ENCODE results near the gene JAG1. TPM values are rescaled to one million over a fixed set of nuclear protein-coding genes. Genes with fewer than 3 reads are reported as not detected.

JAG1 gene
- total and polyA plus RNA-seq, 2 of the 4 experiments (the other 2 are of a cell fraction) = 10.2 to 22.6 TPM

DNA sequence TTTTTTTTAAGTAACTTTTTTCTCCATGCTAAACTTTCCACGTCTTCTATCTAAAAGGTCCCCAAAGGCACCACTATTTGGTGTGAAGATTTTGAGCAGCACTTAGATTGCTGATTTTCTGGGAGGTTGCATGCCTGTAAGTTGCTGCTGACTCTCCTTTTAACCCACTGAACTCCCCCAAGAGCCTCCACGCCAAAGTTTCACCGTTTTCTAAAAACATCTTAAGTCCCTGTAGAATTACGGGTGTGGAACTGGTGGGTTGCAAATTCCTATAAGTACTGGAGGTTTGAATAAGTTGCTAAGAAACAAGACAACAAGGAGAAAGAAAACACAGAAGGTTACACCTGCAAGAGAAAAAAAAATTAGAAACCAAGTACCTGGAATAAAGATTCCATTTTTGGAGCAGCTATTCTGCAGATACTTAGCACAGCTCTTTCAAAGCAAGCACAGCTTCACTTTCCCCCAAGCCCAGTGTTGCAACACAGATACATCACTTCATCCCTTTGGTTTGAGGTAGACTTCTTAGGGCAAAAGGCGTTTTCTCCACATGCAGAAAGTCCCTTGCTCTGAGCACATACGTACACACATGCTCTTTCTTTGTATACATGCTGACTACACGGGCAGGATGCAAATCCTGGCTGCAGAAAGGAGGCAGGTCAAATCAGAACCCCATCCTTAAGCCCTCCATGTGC, 5.0 kb downstream of the JAG1 start:
- Histone ChIP-seq H3K79me1 (ENCODE audit: low read depth in 1 of 2, low read length in 2 of 2) (peaks cover 39 to 85% of the 10 kb centered on the region in 2 experiments), H3K4ac (ENCODE audit: low read depth, low read length) (no peak overlapping the region), H2BK15ac (ENCODE audit: low read depth, low read length) (no peak overlapping the region), H3K9ac (ENCODE audit: low read depth, low read length) (no peak overlapping the region), H4K5ac (ENCODE audit: low read depth, low read length) (no peak overlapping the region), H2BK120ac (ENCODE audit: low read depth, low read length) (no peak overlapping the region), H3K9me3 (ENCODE audit: control insufficient read depth, insufficient read depth, low read length) (no peaks in the 10 kb centered on the region), H3K14ac (replicated peaks; ENCODE audit: low read depth, low read length) (0 out of 2 replicates have a peak overlapping the region, but pooled peaks have one; percentile 10), H3K23ac (ENCODE audit: low read depth, low read length) (peak overlapping the region; percentile 21; the same call in 1 of the 2 replicates), H3K56ac (ENCODE audit: extremely low read depth, insufficient read depth, low read length) (no peak overlapping the region), H3K4me3 (ENCODE audit: insufficient read depth, low read depth, low read length) (no peak overlapping the region), H2AFZ (replicated peaks; ENCODE audit: low read length, poor library complexity) (no peak overlapping the region), H2AK5ac (ENCODE audit: low read depth, low read length) (peak overlapping the region; percentile 20; the same call in 1 of the 2 replicates), H3K27me3 (ENCODE audit: control insufficient read depth, insufficient read depth, low read length) (no peaks in the 10 kb centered on the region), H2BK5ac (ENCODE audit: low read depth, low read length, poor library complexity, severe bottlenecking) (no peak overlapping the region), H4K8ac (ENCODE audit: low read depth in 2 of 2, low read length in 2 of 2) (no peak overlapping the region), H4K91ac (ENCODE audit: insufficient read depth, low read depth, low read length) (no peak overlapping the region), H3K9me1 (ENCODE audit: insufficient read depth, low read length) (peaks cover 19% of the 10 kb centered on the region; the same call in 1 of the 2 replicates), H2BK20ac (ENCODE audit: low read depth, low read length) (no peak overlapping the region), H3K4me2 (ENCODE audit: low read depth, low read length) (no peak overlapping the region; the same call in 1 of the 2 replicates), H3K36me3 (ENCODE audit: control insufficient read depth, insufficient read depth, low read length) (peaks cover 36% of the 10 kb centered on the region), H4K20me1 (ENCODE audit: insufficient read depth, low read length) (peaks cover 24% of the 10 kb centered on the region), H3K4me1 (ENCODE audit: control insufficient read depth, insufficient read depth, low read length) (peaks cover 12% of the 10 kb centered on the region), H2AK9ac (replicated peaks; ENCODE audit: low read depth, low read length, poor library complexity) (no peak overlapping the region), H3K18ac (ENCODE audit: low read depth, low read length) (no peak overlapping the region), H3K27ac (ENCODE audit: insufficient read depth, low read length) (no peak overlapping the region)
- no peak for ATAC-seq (ENCODE audit: low read depth)
- DNase-seq = no peak
- BruUV-seq (replicated peaks) = no TSS peak
- intact Hi-C loops (cut with micrococcal nuclease) = no loop called here
- 50% methylated on average over 2 of the region's 7 CpGs; no CpG with 5 or more reads in 1 of the 2 experiments for WGBS, 2 experiments (ENCODE audit: extremely low coverage in 2 of 2, insufficient read length in 1 of 2)
- in situ Hi-C loops (cut with MboI; ENCODE audit: low sequenced_read_pairs) = loop anchor here (10.0 kb wide), 1 partner anchor 606 kb away; no protein-coding TSS in a partner anchor
- dilution Hi-C loops (cut with HindIII; ENCODE audit: low sequenced_read_pairs, unreplicated experiment) = loop anchor here (25.0 kb wide), 1 partner anchor 868 kb away; no protein-coding TSS in a partner anchor
- POLR2A ChIA-PET (ENCODE audit: unreplicated experiment) = no interaction called here
- CTCF ChIA-PET = no interaction called here
- TF ChIP-seq, protein P1, sequence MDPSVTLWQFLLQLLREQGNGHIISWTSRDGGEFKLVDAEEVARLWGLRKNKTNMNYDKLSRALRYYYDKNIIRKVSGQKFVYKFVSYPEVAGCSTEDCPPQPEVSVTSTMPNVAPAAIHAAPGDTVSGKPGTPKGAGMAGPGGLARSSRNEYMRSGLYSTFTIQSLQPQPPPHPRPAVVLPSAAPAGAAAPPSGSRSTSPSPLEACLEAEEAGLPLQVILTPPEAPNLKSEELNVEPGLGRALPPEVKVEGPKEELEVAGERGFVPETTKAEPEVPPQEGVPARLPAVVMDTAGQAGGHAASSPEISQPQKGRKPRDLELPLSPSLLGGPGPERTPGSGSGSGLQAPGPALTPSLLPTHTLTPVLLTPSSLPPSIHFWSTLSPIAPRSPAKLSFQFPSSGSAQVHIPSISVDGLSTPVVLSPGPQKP (IDR thresholded peaks at IDR 0.05; ENCODE audit: borderline replicate concordance, low read depth, low read length) = no peak
- no peak for TF ChIP-seq RFX5 (IDR thresholded peaks at IDR 0.05; ENCODE audit: low read depth, low read length)
- no peak for TF ChIP-seq MAZ (IDR thresholded peaks at IDR 0.05; ENCODE audit: borderline replicate concordance, low read depth, low read length)
- TF ChIP-seq NFE2L2 (IDR thresholded peaks at IDR 0.05; ENCODE audit: low read depth, low read length) = no peak
- TF ChIP-seq SMC3 (IDR thresholded peaks at IDR 0.05; ENCODE audit: low read depth, low read length) = no peak
- no peak for TF ChIP-seq FOS (IDR thresholded peaks at IDR 0.05; ENCODE audit: low read depth, low read length)
- TF ChIP-seq RCOR1 (IDR thresholded peaks at IDR 0.05; ENCODE audit: insufficient replicate concordance, low read length) = no peak
- TF ChIP-seq MXI1 (IDR thresholded peaks at IDR 0.05; ENCODE audit: borderline replicate concordance, low read depth, low read length) = no peak
- TF ChIP-seq RAD21 (IDR thresholded peaks at IDR 0.05; ENCODE audit: low read length) = no peak
- no peak for TF ChIP-seq CEBPB (IDR thresholded peaks at IDR 0.05; ENCODE audit: low read depth, low read length)
- no peak for TF ChIP-seq CHD1 (IDR thresholded peaks at IDR 0.05; ENCODE audit: low read depth, low read length)
- TF ChIP-seq, protein P2, sequence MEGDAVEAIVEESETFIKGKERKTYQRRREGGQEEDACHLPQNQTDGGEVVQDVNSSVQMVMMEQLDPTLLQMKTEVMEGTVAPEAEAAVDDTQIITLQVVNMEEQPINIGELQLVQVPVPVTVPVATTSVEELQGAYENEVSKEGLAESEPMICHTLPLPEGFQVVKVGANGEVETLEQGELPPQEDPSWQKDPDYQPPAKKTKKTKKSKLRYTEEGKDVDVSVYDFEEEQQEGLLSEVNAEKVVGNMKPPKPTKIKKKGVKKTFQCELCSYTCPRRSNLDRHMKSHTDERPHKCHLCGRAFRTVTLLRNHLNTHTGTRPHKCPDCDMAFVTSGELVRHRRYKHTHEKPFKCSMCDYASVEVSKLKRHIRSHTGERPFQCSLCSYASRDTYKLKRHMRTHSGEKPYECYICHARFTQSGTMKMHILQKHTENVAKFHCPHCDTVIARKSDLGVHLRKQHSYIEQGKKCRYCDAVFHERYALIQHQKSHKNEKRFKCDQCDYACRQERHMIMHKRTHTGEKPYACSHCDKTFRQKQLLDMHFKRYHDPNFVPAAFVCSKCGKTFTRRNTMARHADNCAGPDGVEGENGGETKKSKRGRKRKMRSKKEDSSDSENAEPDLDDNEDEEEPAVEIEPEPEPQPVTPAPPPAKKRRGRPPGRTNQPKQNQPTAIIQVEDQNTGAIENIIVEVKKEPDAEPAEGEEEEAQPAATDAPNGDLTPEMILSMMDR (conservative IDR thresholded peaks at IDR 0.05; ENCODE audit: low read depth, low read length) = no peak
- no peak for TF ChIP-seq USF2 (IDR thresholded peaks at IDR 0.05; ENCODE audit: low read depth, low read length)
- no peak for TF ChIP-seq BHLHE40 (IDR thresholded peaks at IDR 0.05; ENCODE audit: low read depth, low read length)

Data from IMR-90 (cell line).